Astrocyte of the spinal cord (primary cell): ENCODE measurements around the gene VMA21.

Experiments used
- DNase-seq: peaks from one replicate; pipeline ENCODE4 v3.0.0; 2011; ENCODE audit warnings: low read depth, low spot score
- H3K4me3 ChIP-seq: 2 replicates; pipeline ENCODE4 v1.5.1; 2011; ENCODE audit warnings: low read depth, mild to moderate bottlenecking, low read length, moderate library complexity
- CTCF ChIP-seq: IDR thresholded peaks from 2 replicates; pipeline ENCODE4 v1.5.1; 2012; ENCODE audit warnings: low read depth, mild to moderate bottlenecking, low read length, inconsistent platforms
- in situ Hi-C: cut with HindIII; loops from 2 replicates; pipeline ENCODE4 v1.10.0; 2017; ENCODE audit warnings: low sequenced_read_pairs

Gene VMA21

GRCh38 chrX:151458824-151459223 lies 61.8 kb downstream of the VMA21 start:
- in situ Hi-C loops = no loop called here
- peak; percentile 28 for DNase-seq
- no peak for TF ChIP-seq CTCF
- H3K4me3 ChIP-seq = no peak overlapping the region
